HT-29 (cell line): ENCODE measurements around the gene TPSD1. TPM values are rescaled to one million over a fixed set of nuclear protein-coding genes. Genes with fewer than 3 reads are reported as not detected.
"Not testable (repeated sequence)": the region's sequence is repeated elsewhere in the genome, so short reads cannot be mapped to it uniquely, and the experiment has no call there.

Experiments used
- DNase-seq: peaks from one replicate; pipeline ENCODE4 v3.0.0-alpha.2; 2015; ENCODE audit warnings: low spot score
- total RNA-seq: library from RNA; depleted of rRNA; stranded (reverse); fragments of >200 nt; shearing (Covaris generic); gene quantifications from 2 replicates; pipeline ENCODE4 v1.2.3, GENCODE V29; 2014

The TPSD1 gene
- total RNA-seq, 1 experiment from 2014 or later: not detected

GRCh38 chr16:1281517-1281916 lies 25.6 kb downstream of the TPSD1 start:
- DNase-seq: no peak

GRCh38 chr16:1282324-1282973 lies 26.6 kb downstream of the TPSD1 start:
- no peak for DNase-seq

- DNase-seq: no peak
Observed at GRCh38 chr16:1283296-1283695, 27.4 kb downstream of the TPSD1 start.

- DNase-seq: no peak
Observed at GRCh38 chr16:1283996-1284616, 28.2 kb downstream of the TPSD1 start.

- DNase-seq: no peak
Observed at GRCh38 chr16:1285669-1286512, 30.0 kb downstream of the TPSD1 start.

- DNase-seq: no peak
Observed at GRCh38 chr16:1286513-1287094, 30.7 kb downstream of the TPSD1 start.

GRCh38 chr16:1287982-1288670 lies 32.3 kb downstream of the TPSD1 start:
- no peak for DNase-seq

GRCh38 chr16:1288813-1289476 lies 33.1 kb downstream of the TPSD1 start:
- DNase-seq: no peak

- no peak for DNase-seq
Observed at GRCh38 chr16:1289477-1289866, 33.6 kb downstream of the TPSD1 start.

GRCh38 chr16:1290063-1290501 lies 34.2 kb downstream of the TPSD1 start:
- DNase-seq: no peak

- DNase-seq: peak; percentile 31
Observed at GRCh38 chr16:1290860-1291575, 35.1 kb downstream of the TPSD1 start.

- DNase-seq: no peak
Observed at GRCh38 chr16:1291576-1291974, 35.7 kb downstream of the TPSD1 start.

- DNase-seq: not testable (repeated sequence)
Observed at GRCh38 chr16:1292208-1292607, 36.3 kb downstream of the TPSD1 start.

GRCh38 chr16:1292808-1293207 lies 36.9 kb downstream of the TPSD1 start:
- DNase-seq: not testable (repeated sequence)

- no peak for DNase-seq
Observed at GRCh38 chr16:1293921-1294656, 38.2 kb downstream of the TPSD1 start.

- no peak for DNase-seq
Observed at GRCh38 chr16:1295465-1295864, 39.6 kb downstream of the TPSD1 start.

GRCh38 chr16:1296688-1297017 lies 40.8 kb downstream of the TPSD1 start:
- DNase-seq: not testable (repeated sequence)

- peak; percentile 90 for DNase-seq
Observed at GRCh38 chr16:1297018-1297696, 41.3 kb downstream of the TPSD1 start.

- no peak for DNase-seq
Observed at GRCh38 chr16:1298406-1298805, 42.5 kb downstream of the TPSD1 start.
